ENCODE results near the gene ACOT12. TPM values are rescaled to one million over a fixed set of nuclear protein-coding genes. Genes with fewer than 3 reads are reported as not detected.
"Not testable (repeated sequence)": the region's sequence is repeated elsewhere in the genome, so short reads cannot be mapped to it uniquely, and the experiment has no call there.

The ACOT12 gene
- total RNA-seq, 2 donors from 2014 or later, result not detected

DNA sequence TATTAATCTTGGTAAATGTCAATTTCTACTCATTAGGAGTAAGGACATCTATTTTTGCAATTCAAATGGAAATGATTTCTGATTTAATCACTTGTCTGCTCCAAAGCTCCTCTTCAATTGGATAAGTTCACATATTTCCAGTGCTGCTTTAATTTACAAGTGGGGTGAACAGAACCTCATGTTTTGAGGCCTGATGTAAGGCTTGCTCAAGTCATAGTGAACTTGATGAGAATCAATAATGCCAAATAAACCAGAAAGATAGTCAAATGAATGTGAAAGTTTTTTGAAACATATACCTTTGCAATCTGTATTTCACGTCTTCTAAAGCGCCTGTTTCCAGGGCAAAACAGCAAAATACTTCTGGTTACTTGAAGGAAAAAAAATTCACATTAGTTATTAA is 15.4 kb upstream of the ACOT12 start:
- intact Hi-C loops (cut with DNase I), result no loop called here
- Histone ChIP-seq H3K27me3 (no peaks in the 10 kb centered on the region), H3K36me3 (no peaks in the 10 kb centered on the region), H3K9ac (ENCODE audit: low read depth in 2 of 2, low read length in 2 of 2) (no peak overlapping the region), H3K4me1 (no peaks in the 10 kb centered on the region), H3K27ac (no peak overlapping the region), H3K4me3 (no peak overlapping the region), H3K9me3 (no peaks in the 10 kb centered on the region)
- no peak for DNase-seq
- TF ChIP-seq, protein P1, sequence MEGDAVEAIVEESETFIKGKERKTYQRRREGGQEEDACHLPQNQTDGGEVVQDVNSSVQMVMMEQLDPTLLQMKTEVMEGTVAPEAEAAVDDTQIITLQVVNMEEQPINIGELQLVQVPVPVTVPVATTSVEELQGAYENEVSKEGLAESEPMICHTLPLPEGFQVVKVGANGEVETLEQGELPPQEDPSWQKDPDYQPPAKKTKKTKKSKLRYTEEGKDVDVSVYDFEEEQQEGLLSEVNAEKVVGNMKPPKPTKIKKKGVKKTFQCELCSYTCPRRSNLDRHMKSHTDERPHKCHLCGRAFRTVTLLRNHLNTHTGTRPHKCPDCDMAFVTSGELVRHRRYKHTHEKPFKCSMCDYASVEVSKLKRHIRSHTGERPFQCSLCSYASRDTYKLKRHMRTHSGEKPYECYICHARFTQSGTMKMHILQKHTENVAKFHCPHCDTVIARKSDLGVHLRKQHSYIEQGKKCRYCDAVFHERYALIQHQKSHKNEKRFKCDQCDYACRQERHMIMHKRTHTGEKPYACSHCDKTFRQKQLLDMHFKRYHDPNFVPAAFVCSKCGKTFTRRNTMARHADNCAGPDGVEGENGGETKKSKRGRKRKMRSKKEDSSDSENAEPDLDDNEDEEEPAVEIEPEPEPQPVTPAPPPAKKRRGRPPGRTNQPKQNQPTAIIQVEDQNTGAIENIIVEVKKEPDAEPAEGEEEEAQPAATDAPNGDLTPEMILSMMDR (IDR thresholded peaks at IDR 0.05), result no peak

DNA sequence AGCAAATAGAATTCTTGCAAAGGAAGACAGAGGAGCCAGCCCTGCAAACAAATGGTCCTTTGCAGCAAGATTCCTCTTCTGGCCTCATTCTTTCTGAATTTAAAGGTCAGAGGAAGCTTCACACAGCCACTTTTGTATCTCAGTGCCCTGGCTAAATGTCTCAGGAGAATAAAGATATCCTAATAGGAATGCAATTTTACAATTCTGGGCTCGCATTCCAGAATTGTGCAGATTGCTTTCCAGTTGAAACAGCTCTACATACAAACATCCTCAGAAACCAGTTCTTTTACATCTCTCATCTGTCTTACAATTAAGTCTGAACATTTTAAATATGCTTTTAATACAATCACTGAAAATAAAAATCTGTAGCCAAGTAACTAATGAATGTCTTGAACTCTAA is 14.6 kb upstream of the ACOT12 start:
- no peaks in the 10 kb centered on the region for H3K9me3 ChIP-seq
- no peak overlapping the region for H3K27ac ChIP-seq
- TF ChIP-seq, protein P1 (IDR thresholded peaks at IDR 0.05), result no peak
- DNase-seq, result no peak
- intact Hi-C loops (cut with DNase I), result no loop called here
- no peak overlapping the region for H3K9ac ChIP-seq (ENCODE audit: low read depth in 2 of 2, low read length in 2 of 2)
- H3K27me3 ChIP-seq, result no peaks in the 10 kb centered on the region
- H3K4me3 ChIP-seq, result no peak overlapping the region
- no peaks in the 10 kb centered on the region for H3K36me3 ChIP-seq
- H3K4me1 ChIP-seq, result no peaks in the 10 kb centered on the region

DNA sequence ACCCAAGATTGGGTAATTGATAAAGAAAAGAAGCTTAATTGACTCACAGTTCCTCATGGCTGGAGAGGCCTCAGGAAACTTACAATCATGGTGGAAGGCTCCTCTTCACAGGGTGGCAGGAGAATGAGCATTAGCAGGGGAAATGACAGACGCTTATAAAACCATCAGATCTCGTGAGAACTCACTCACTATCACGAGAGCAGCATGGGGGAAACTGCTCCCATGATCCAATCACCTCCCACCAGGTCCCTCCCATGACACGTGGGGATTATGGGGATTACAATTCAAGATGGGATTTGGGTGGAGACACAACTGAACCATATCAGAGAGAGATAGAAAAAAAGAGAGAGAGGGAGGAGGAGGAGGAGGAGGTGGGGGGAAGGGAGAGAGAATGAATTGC is 13.9 kb upstream of the ACOT12 start:
- H3K9ac ChIP-seq (ENCODE audit: low read depth in 2 of 2, low read length in 2 of 2); H3K4me3 ChIP-seq; H3K27me3 ChIP-seq; H3K9me3 ChIP-seq; H3K27ac ChIP-seq; intact Hi-C loops (cut with DNase I); H3K4me1 ChIP-seq; DNase-seq; H3K36me3 ChIP-seq: not testable (repeated sequence)

DNA sequence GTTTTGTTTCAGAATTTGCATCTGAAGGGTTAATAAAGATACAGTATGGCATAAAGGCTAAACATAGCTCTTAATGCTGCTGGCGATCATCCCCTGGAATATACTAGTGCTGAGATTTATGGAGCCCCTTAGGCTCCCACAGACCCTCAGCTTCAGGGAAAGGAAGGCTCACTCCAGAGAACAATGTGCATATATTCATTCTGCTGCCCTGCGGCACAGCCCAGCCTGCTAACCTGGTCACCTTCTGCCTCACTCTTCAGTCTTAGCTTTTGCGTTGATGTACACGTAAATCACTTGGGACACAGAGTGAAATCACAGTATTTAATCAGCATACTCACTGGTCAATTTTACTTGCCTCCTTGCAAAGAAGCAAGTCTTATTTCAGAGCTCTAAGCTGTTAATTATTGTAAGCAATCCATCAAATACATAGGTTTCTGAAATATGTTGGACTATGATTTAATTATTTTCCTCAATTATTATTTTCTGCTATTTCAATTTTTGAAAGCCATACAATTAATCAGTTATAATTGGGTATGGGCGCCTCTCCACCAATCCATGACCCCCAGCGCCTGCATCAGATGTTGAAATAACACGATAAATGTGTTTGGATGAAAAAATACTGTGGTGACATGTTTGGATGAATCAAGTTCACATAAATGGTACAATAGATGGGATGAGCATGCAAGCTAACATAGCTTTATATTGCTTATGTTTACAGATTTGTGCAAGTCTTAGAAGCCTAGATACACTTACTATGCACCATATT is 11.4 kb upstream of the ACOT12 start:
- Histone ChIP-seq H3K9ac (ENCODE audit: low read depth in 2 of 2, low read length in 2 of 2) (no peak overlapping the region), H3K27ac (no peak overlapping the region), H3K4me1 (no peaks in the 10 kb centered on the region), H3K36me3 (no peaks in the 10 kb centered on the region), H3K9me3 (no peaks in the 10 kb centered on the region), H3K4me3 (no peak overlapping the region), H3K27me3 (no peaks in the 10 kb centered on the region)
- no peak for DNase-seq
- TF ChIP-seq, protein P1 (IDR thresholded peaks at IDR 0.05), result no peak
- intact Hi-C loops (cut with DNase I), result no loop called here

DNA sequence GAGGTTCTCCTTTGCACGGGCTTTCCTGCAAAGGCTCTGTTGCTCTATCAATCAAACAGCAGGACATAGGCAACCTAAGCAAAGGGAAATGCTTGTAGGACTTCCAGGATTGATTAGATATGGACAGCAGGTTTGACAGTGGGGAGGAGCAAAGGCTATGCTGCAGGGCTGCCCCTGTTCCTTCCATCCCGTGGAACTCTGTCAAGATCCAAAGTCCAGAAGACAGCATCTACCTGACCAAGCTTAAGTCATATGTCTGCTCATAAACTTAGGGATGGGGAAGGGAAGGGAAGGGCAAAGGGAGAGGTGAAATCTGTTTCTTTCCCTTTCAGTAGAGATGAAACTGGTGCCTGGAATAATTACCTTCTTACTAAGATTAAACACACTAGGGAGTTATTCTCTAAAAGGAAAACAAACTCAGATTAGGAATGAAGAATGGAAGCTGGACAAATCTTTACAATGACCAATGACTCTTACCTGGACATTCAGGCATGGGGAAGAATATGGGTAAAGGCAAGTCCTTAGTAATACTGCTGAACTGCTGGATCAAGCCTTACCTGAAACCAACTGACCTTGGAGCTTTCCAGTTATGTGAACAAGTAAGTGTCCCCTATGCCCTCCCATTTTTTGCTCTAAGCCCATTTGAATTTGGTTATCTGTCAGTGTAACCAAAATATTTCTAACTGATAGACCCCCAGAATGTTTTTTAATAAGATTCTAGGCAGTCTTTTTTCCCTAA is 8.4 kb upstream of the ACOT12 start:
- H3K27ac ChIP-seq, result no peak overlapping the region
- H3K9ac ChIP-seq (ENCODE audit: low read depth in 2 of 2, low read length in 2 of 2), result no peak overlapping the region
- TF ChIP-seq, protein P1 (IDR thresholded peaks at IDR 0.05), result no peak
- H3K4me1 ChIP-seq, result no peaks in the 10 kb centered on the region
- H3K36me3 ChIP-seq, result no peaks in the 10 kb centered on the region
- no peaks in the 10 kb centered on the region for H3K9me3 ChIP-seq
- intact Hi-C loops (cut with DNase I), result no loop called here
- no peaks in the 10 kb centered on the region for H3K27me3 ChIP-seq
- no peak overlapping the region for H3K4me3 ChIP-seq
- DNase-seq, result no peak

DNA sequence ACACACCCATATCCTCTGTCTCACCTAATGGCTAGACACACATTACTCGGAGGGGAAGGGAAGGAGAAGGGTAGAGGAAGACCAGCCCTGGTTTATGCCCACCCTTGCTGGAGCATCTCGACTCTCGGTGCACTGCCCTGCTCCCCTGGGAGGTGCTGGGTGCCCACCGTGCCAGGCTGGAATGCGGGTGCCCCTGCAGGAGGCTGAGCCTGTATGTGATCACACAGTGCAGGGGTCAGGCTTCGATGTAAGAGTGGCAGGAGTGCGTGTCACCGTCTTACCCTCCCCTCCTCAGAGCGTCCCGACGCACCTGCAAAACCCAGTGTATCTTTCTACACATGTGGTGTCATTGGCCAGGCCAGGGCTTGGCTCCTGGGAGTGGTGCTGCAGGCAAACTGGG is 7.3 kb upstream of the ACOT12 start:
- TF ChIP-seq, protein P1 (IDR thresholded peaks at IDR 0.05), result no peak
- Histone ChIP-seq H3K4me1 (no peaks in the 10 kb centered on the region), H3K27ac (no peak overlapping the region), H3K27me3 (no peaks in the 10 kb centered on the region), H3K9ac (ENCODE audit: low read depth in 2 of 2, low read length in 2 of 2) (no peak overlapping the region), H3K4me3 (no peak overlapping the region), H3K36me3 (no peaks in the 10 kb centered on the region), H3K9me3 (no peaks in the 10 kb centered on the region)
- DNase-seq, result no peak
- intact Hi-C loops (cut with DNase I), result no loop called here
